ENCODE measurements around the gene UNC13A. TPM values are rescaled to one million over a fixed set of nuclear protein-coding genes. Genes with fewer than 3 reads are reported as not detected.

Gene UNC13A
- total and polyA plus RNA-seq, 2 of the 8 experiments (the other 6 are each of a cell fraction or from before 2014, with no cell fraction given), result 13.1 to 47.6 TPM

DNA sequence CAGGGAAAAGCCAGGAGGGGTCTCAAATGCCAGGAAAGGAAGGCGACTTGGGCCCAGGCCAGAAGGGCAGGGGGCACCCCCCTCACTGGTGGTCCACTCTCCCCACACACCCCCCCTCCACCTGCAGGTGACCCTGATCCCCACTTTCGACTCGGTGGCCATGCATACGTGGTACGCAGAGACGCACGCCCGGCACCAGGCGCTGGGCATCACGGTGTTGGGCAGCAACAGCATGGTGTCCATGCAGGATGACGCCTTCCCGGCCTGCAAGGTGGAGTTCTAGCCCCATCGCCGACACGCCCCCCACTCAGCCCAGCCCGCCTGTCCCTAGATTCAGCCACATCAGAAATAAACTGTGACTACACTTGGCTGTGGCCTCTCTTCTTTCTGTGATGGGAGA, 46.0 kb upstream of the UNC13A start:
- Histone ChIP-seq H3K9me3 (ENCODE audit: insufficient read depth in 2 of 2, low read depth in 1 of 2, low read length in 1 of 2) (no peaks in the 10 kb centered on the region), H3K56ac (replicated peaks; ENCODE audit: insufficient read length, low read depth, low read length) (no peak overlapping the region), H3K27me3 (replicated peaks in 1 of 4; ENCODE audit: control insufficient read depth in 3 of 4, extremely low read depth in 1 of 4, insufficient read depth in 3 of 4, low read length in 3 of 4) (no peaks in the 10 kb centered on the region), H4K8ac (ENCODE audit: extremely low read depth, insufficient read depth, low read length) (no peak overlapping the region), H3K18ac (ENCODE audit: extremely low read depth, low read length) (no peak overlapping the region), H3K79me2 (ENCODE audit: control insufficient read depth in 1 of 2, insufficient read depth in 2 of 2, low read length in 2 of 2) (peaks cover 0 to 33% of the 10 kb centered on the region in 2 experiments; a peak in 2 of 4 replicates), H3K36me3 (ENCODE audit: control insufficient read depth in 2 of 4, insufficient read depth in 4 of 4, low read length in 3 of 4) (peaks cover 13 to 44% (median 33%) of the 10 kb centered on the region in 4 experiments), H3K79me1 (ENCODE audit: low read depth, low read length) (peaks cover 6% of the 10 kb centered on the region; the same call in 1 of the 2 replicates), H3K4ac (replicated peaks; ENCODE audit: insufficient read length, low read depth, low read length) (no peak overlapping the region), H4K5ac (ENCODE audit: insufficient read length, low read depth, low read length) (no peak overlapping the region), H4K91ac (replicated peaks; ENCODE audit: insufficient read length, low read length) (no peak overlapping the region), H3K4me3 (ENCODE audit: extremely low read depth in 1 of 4, insufficient read depth in 2 of 4, low read depth in 3 of 4, low read length in 4 of 4) (no peak overlapping the region), H2BK20ac (ENCODE audit: low read length) (no peak overlapping the region), H3K27ac (ENCODE audit: low read depth, low read length) (no peak overlapping the region), H3K23me2 (ENCODE audit: low read depth, low read length) (no peaks in the 10 kb centered on the region), H2BK120ac (replicated peaks; ENCODE audit: low read depth, low read length) (no peak overlapping the region), H3K9ac (replicated peaks in 1 of 4; ENCODE audit: extremely low read depth in 1 of 4, low read depth in 3 of 4, low read length in 3 of 4) (no peak overlapping the region), H2BK15ac (ENCODE audit: low read length) (no peak overlapping the region), H2AFZ (ENCODE audit: low read length) (no peak overlapping the region), H3K4me2 (ENCODE audit: insufficient read depth in 1 of 2, low read depth in 2 of 2, low read length in 2 of 2) (no peak overlapping the region), H2AK5ac (ENCODE audit: low read depth, low read length) (no peak overlapping the region), H3K14ac (ENCODE audit: insufficient read length) (no peak overlapping the region), H3K4me1 (replicated peaks in 1 of 4; ENCODE audit: control insufficient read depth in 3 of 4, insufficient read depth in 4 of 4, low read length in 3 of 4) (peaks cover 0 to 2% (median under 1%) of the 10 kb centered on the region in 4 experiments; a peak in 4 of 7 replicates), H2BK5ac (ENCODE audit: low read depth, low read length) (no peak overlapping the region), H2BK12ac (ENCODE audit: low read depth, low read length) (no peak overlapping the region), H4K20me1 (replicated peaks in 1 of 2; ENCODE audit: control insufficient read depth in 1 of 2, insufficient read depth in 2 of 2, low read length in 2 of 2) (peaks cover 16 to 20% of the 10 kb centered on the region in 2 experiments), H3K23ac (ENCODE audit: insufficient read length) (no peak overlapping the region)
- 90% methylated on average over 8 of the region's 16 CpGs; no CpG with 5 or more reads in 1 of the 2 experiments for WGBS, 2 experiments (ENCODE audit: extremely low coverage in 1 of 2, insufficient coverage in 1 of 2, insufficient read length in 1 of 2, insufficient replicate concordance in 2 of 2, low coverage in 1 of 2, low lambda C conversion rate in 2 of 2, missing lambda C conversion rate in 1 of 2)
- FAIRE-seq (no peak), DNase-seq (ENCODE audit: low read depth in 1 of 2, low spot score in 2 of 2) (no peak)
- ChIA-PET CTCF (ENCODE audit: partially characterized antibody) (interaction anchor here (0.8 to 11.4 kb wide), 4 partner anchors 9 to 122 kb away, joined by 3 to 78 read pairs (median 6); no protein-coding TSS in a partner anchor), POLR2A (ENCODE audit: partially characterized antibody) (interaction anchor here (1.0 to 1.8 kb wide), 3 partner anchors 15 to 125 kb away, joined by 3 to 6 read pairs (median 3); partner anchors contain the start of genes MAP1S and RPL18A)
- TF ChIP-seq CTBP2 (IDR thresholded peaks at IDR 0.05; ENCODE audit: borderline replicate concordance, insufficient read depth, insufficient read length, low read length) (no peak), CREB1 (IDR thresholded peaks at IDR 0.05) (no peak), TCF12 (IDR thresholded peaks at IDR 0.05; ENCODE audit: low read depth, low read length) (no peak), POLR2A (IDR thresholded peaks at IDR 0.05; ENCODE audit: control extremely low read depth in 1 of 2, low read depth in 2 of 2, low read length in 2 of 2) (no peak), RNF2 (IDR thresholded peaks at IDR 0.05; ENCODE audit: borderline replicate concordance, low read depth, low read length, missing control alignments, poor library complexity, severe bottlenecking) (no peak), SIX5 (IDR thresholded peaks at IDR 0.05; ENCODE audit: low read depth, low read length) (no peak), CHD2 (IDR thresholded peaks at IDR 0.05; ENCODE audit: low read length) (no peak), RBBP5 (IDR thresholded peaks at IDR 0.05; ENCODE audit: borderline replicate concordance, low read depth, low read length) (no peak), BACH1 (IDR thresholded peaks at IDR 0.05; ENCODE audit: low read length) (no peak), YY1 (IDR thresholded peaks at IDR 0.05; ENCODE audit: low read depth, low read length) (no peak), POLR2AphosphoS5 (IDR thresholded peaks at IDR 0.05; ENCODE audit: low read depth, low read length) (no peak), SIN3A (conservative IDR thresholded peaks at IDR 0.05 in 1 of 2, IDR thresholded peaks at IDR 0.05 in 1 of 2; ENCODE audit: low read depth in 1 of 2, low read length in 2 of 2) (no peak), TBP (IDR thresholded peaks at IDR 0.05; ENCODE audit: low read depth, low read length) (no peak)
- TF ChIP-seq, protein P1, sequence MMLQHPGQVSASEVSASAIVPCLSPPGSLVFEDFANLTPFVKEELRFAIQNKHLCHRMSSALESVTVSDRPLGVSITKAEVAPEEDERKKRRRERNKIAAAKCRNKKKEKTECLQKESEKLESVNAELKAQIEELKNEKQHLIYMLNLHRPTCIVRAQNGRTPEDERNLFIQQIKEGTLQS (IDR thresholded peaks at IDR 0.05; ENCODE audit: insufficient read depth, low read depth, low read length), result no peak
